Fibroblast of skin of right biceps (primary cell): ENCODE data around the gene CKB.

Source experiments
- DNase-seq: peaks from one replicate; pipeline ENCODE4 v3.0.0-alpha.2; 2013

The CKB gene

DNA sequence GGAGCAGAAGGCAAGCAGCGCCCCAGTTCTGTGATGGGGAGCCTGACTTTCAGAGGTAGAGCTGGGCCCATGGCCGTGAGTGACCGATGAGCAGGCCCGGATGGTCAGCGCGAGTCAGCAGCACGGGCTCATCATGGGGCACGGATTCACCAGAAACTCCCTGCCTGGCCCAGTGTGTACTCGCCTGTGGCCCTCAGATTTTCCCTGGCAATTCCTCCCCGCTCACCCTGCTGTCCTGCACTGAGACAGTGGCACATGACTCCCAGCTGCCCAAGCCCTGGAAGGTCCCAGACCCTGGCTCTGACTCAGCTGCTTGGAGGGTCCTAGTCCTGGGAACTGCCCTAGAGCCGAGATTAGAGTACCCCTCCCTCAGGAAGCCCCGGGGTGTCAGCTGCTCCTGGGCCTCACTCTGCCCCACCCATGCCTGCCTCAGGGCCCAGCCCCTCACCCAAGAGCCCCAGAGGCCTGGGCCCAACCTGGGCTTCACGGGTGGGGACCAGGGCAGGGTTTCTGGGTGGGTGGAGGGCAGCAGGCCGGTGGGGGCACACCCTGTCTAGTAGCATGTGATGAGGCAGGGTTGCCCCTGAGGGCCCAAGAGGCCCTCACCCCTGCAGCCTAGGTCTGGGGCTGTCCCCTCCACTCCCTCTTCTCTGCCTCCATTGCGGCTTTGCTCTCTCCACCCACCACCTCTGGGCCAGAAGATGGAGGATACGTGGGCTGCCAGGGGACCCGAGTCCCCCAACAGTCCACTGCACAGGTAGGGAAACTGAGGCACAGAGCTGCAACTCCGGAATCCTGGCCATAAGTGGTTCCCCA is 14.8 kb upstream of the CKB start:
- DNase-seq: no peak

DNA sequence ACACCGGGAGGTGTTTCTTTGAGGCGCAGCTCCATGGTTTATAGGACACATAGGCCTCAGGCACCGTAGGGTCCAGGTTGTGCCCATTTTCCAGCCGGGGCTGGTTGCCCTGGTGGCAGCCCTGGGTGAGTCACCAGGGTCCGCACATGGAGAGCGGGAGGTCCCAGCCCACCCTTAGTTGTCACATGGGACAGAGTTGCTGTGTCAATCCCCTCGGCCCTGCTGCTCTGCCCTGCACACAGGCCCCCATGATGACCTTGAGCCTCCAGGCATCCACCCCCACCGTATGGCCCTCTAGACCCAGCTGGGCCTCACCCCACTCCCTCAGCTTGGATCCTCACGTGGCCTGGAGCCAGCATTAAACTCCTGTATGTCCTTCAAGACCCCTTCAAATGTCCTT is 14.1 kb upstream of the CKB start:
- no peak for DNase-seq

DNA sequence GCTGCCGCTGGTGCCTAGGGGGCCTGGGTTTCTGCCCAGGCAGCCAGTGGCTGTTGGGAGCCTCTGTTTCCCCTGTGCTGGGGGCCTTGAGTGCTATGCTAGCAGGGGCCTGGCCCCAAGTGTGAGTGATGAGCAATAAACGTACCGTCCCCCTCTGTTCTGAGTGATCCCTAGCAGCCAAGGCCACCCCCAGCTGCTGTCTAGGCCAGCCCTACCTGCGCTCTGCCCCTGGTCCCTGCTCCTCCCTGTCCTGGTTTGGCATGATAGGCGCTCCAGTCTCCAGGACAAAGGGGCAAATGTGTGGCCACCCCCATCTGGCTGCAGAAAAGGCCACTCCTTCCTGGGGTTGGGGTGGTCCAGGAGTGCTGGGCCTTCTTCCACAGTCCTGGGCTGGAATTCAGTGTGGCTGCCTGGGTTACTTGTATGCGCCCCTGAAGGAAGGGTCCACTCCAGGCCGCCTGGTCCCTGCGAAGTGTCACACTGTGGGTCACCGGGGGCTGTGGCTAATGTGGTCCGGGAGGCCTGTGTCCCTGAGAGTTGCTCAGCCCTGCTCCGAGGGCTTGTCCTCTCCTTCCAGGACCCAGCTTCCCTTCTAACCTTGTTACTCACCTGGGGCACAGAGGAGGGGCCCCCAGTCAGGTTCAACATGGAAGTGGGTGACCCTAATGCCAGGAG is 13.4 kb upstream of the CKB start:
- no peak for DNase-seq

DNA sequence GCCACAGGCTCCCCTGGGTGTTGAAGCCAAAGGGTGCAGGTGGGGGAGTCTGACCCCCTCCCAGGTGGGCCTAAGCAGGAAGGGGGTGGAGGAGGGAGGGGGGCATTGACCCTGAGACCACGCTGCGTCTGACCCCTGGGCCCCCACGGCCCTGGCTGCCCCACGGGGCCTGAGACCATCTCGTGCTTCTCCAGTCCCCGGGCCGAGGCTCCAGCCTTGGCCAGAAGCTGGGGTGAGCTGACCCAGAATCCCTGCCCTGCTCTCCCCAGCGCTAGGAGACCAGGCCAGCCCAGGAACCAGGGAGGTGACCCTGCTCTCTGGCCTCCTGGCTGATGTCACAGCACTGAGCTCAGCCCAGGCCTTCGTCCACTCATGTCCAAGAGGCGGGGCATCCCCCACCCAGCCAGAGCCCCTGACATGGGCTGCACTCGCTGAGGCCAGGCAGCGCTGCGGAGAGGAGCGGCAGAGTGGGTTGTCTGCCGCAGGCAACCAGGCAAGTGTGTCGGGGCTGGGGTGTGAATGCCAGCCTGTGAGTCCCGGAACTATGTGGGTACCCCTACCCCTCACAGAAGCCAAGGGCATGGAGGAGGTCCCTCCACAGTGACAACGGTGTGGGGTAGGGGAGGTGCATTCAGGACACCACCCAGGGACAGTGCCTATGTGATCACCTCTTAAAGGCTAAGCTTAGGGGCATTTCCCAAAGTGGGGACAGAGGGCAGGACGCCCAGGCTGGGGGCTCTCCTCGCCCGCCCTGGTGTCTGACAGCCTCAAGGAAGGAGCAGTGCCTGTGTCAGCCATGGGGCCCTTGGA is 12.7 kb upstream of the CKB start:
- no peak for DNase-seq

DNA sequence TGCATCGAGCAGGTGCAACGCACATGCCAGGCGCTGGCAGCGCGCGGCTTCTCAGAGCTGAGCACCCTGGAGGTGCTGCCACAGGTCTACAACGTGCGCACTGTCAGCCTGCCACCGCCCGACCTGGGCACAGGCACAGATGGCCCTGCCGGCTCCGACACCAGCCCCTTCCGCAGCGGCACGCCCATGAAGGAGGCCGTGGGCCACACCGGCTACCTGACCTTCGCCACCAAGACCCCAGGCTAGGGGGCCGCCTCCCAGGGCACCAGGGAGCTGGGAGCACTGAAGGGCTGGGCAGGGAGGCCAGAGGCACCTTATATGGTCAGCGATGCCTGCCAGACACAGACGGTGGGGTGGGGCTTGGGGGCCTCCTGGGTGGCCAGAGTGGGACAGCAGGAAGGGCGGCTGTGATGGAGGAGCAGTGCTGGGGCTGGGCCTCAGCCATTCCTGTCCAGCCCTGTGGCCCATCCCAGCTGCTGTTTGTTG is 12.0 kb upstream of the CKB start:
- no peak for DNase-seq

DNA sequence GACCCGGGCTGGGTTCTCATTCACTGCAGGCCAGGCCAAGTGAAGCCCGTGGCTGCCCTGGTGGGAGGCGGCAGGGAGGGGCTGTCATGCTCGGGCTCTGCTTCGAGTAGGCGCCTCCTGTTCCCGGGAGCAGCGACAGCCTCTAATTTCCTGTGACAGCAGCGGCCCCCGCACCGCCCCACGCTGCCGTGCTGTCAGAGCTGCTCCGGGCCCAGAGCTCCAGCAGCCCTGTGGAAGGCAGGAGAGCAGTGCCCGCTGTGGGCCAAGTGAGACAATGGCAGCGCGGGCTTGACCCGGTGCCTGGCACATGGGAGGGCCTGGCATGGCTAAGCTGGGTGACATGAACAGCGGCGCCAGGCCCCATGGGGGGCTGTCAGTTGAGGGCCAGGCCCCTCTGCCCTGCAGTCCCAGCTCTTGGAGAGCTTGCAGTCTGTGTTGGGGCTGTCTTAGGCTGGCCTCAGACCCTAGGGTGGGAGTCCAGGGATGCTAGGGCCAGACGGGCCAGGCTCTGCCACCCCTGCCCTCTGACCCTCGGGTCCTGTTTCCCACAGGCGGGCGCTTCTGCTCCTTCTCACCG is 11.5 kb upstream of the CKB start:
- DNase-seq: no peak

DNA sequence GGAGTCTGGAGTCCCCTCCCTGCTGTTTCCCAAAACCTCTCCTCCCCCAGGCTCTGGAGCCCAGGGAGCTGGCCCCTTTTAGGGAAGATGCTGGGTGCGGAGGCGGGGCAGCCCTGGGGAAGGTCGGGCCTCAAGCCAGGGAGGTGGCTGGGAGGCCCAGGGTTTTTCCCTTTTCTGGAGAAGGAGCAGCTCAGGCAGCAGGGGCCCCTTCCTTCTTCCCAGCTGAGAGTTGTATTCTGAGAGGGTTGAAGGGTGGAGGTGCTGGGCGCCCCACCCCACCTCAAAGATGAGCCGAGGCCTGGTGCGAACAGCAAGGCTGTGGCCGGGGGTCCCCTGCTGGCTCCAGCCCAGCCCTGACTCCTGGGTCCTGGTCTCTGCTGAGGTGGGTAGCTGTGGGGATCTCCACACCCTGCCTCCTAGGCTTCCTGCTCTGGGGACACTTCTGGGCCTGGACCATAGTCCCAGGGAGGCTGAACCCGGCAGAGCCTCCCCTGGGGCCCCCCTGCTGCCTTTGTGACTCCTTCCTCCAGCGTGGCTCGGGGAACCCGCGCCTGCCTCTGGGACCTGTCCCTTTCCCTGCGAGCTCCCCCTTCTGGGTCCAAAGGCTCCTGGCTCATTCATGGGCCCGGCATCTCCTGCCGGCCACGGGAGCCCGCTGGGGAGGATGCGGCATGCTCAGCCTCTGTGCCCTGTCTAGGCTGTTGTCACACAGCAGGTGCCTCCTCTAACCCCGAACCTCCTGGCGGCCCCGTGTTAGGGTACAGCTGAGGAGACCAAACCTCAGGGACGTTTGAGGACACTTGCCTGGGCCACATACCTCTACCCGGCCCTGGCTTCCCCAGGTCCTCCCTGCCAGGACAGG is 10.7 kb upstream of the CKB start:
- no peak for DNase-seq

DNA sequence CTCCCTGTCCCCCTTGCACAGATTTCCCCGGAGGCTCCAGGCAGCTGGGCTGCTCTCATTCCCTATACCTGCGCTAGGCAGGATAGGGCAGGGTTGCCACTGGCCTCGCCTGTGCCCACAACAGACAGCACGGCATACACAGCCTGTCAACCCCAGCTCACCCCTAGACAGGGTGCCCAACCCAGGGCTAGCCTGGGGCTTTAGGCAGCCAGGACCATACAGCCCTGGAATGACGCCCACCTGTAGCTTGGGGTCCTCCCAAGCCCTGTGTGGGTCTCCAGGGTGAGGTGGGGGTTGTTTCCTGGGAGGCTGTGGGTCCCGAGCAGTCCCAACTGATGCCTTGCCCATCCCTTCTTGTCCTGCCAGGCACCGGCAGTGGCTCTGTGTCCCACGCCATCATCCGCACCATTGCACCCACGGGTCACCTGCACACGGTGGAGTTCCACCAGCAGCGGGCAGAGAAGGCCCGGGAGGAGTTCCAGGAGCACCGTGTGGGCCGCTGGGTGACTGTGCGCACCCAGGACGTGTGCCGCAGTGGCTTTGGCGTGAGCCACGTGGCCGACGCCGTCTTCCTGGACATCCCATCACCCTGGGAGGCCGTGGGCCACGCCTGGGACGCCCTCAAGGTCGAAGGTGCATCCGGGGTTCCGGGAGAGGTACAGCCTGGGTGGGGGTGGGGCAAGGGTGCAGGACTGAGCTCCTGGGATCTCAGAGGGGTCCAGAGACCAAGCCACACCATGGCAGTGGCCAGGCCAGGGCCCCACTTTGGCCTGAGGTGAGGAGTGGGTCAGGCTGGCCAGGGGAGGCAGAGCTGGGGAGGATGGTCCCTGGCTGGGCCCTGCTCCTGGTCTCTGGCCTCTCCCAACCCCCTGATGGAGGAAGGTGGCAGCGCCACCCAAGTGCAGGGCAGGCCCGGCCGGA is 9.8 kb upstream of the CKB start:
- no peak for DNase-seq

DNA sequence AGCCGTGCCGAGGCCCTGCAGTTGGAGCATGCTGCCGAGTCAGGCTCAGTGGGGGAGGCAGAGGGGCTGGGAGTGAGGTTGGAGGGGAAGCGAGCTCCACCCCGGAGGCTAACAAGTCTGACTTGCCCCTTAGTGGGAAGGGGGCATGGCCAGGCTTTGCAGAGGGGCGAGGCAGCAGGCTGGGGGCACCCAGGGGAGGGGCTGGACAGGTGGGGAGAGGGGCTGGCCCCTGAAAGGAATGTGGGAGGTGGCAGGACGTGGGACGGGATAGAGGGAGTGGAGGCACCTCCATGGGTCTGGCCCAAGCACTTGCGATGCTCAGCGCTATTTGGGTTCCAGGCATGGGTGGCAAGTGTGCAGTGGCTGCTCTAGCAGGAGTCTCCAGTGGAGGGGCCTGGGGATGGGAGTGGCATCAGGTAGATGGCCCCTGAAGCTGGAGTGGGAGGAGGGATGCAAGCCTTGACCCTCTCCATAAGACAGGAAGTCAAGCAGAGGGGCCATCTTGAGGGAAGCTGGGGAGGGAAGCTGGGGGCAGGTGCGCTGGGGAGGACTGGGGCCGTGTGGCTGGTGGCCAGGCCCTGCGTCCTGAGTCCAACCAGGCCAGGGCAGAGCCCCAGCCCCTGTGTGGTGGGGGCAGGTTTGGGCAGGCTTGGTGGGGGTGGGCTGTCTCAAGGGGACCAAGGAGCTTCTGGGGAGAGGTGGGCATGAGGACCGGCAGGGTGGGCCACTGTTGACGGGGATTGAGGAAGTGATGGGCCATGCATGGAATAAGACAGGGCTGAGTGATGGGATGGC is 9.0 kb upstream of the CKB start:
- no peak for DNase-seq

DNA sequence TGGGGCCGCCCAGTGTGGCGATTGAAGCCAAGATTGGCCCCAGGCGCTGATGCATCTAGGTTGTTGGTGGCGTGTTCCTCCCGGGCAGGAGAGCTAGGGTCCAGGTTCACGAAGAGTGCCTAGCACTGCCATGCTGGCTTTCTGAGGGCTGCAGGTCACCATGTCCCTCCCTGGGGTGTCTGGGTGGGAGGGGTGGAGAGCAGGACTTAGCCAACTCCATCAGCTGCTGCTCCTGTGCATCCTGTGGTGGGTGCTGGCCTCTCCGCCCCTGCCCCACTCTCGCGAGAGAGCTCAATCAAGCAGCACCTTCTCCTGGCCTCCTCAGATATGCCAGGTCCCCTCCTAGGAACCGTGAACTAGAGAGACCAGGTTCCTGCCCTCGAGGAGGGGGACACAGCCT is 8.2 kb upstream of the CKB start:
- no peak for DNase-seq

DNA sequence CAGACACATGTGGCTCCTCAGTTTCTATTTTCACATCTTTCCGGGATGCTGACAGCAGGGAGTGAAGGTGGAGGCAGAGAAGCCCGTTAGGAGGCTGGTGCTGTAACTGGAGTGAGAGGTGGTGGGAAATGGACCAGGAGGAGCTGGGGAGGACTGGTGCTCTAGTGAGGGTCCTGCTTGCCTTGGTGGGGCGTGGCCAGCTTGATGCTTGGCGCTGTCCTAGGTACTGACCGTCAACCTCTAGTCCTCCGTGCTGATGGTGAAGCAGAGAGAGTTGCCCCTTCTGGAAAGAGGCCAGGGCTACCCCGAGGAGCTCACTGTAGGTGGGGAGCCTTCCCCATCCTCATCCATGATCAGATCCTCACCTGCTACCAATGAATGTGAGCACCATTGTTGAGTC is 7.8 kb upstream of the CKB start:
- no peak for DNase-seq

DNA sequence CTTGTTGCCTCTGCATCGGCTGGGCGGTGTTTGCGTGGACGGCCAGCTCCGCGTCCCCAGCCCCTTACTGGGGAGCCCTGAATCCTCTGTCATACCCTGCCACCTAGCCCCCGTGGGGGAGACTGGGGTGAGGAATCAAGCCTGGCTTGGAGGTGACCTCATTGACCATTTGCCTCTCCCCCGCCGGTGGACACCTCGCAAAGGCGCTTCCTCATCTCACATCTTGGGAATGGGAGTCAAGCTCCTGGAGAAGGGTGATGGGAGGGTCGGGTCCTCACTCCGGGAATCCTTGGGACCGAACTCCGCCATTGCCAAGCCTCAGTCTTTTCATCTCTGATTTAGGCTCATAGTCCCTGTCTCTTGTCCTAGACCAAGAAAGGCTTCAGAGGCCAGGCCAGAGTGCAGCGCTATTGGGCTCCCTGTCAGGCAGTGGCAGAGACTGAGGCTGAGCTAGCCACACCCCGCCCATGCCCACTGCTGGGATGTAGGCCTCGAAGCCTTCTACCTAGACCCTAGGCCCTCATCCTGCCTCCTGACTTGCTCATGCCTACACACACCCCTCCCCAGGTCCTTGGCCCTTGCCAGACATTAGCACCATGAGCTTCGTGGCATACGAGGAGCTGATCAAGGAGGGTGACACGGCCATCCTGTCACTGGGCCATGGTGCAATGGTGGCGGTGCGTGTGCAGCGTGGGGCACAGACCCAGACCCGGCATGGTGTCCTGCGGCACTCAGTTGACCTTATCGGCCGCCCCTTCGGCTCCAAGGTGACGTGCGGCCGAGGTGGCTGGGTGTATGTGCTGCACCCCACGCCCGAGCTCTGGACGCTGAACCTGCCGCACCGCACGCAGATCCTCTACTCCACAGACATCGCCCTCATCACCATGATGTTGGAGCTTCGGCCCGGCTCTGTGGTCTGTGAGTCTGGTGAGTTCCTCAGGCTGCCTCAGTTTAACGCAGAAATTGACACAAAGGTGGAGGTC is 7.0 kb upstream of the CKB start:
- DNase-seq: no peak

DNA sequence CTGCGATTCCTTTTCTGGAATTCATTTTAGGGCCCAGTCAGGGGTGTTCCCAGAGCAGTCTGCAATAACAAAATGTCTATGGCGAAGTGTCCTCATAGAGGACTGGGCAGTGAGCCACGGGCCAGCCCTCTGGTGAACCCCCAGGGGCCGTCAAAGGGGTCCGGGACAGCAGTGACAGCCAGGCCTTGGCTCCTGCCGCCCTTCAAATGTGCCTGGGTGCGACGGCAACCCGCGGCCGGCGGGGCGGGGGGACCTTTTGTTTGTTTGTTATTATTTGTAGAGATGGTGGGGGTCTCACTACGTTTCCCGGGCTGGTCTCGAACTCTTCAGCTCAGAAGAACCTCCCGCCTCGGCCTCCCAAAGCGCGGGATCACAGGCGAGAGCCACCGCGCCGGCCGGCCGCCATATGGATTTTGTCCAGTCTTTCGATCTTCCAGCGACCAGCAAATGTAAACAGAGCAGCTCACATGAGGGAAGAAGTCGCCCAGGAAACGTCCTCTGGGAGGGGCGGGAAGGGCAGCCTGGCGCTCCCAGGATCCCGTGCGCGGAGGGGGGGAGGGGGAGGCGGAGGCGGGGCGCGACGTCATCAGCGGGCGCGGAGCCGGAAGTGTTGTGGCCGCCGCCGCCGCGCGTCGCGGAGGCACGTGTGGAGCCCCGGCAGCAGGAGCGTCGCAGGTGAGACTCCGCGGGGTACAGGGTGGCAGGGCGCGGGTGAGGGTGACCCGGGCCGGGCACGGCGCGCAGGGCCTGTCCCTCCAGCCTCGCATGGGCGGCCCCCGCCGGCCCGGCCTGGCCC is 6.2 kb upstream of the CKB start, which contains the start of gene TRMT61A:
Gene TRMT61A, plus strand, starts transcription at position 610 of the 796 bp plus-strand sequence. CDS start 783 bp downstream, outside the sequence.
- peak; percentile 89 for DNase-seq

DNA sequence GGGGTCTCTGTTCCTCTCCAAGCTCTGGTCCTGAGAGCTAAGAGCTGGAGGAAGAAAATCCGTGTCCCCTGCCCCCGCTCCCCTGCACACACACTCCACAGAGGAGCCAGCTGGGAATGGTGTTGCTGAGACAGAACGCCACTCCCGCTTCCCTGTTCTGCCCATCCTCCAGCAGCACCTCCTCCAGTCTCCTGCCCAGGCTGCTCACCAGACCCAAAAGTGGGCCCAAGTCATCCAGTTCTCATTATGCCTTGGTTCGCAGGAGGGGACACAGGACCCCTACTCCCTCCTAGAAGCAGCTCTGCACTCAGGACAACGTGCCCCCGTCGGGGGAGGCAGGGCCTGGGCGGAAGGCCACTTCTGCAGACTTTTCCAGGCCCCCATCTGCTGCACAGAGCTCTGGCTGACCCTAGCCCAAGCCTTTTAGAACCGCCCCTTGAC is 5.5 kb upstream of the CKB start:
- peak; percentile 38 for DNase-seq

DNA sequence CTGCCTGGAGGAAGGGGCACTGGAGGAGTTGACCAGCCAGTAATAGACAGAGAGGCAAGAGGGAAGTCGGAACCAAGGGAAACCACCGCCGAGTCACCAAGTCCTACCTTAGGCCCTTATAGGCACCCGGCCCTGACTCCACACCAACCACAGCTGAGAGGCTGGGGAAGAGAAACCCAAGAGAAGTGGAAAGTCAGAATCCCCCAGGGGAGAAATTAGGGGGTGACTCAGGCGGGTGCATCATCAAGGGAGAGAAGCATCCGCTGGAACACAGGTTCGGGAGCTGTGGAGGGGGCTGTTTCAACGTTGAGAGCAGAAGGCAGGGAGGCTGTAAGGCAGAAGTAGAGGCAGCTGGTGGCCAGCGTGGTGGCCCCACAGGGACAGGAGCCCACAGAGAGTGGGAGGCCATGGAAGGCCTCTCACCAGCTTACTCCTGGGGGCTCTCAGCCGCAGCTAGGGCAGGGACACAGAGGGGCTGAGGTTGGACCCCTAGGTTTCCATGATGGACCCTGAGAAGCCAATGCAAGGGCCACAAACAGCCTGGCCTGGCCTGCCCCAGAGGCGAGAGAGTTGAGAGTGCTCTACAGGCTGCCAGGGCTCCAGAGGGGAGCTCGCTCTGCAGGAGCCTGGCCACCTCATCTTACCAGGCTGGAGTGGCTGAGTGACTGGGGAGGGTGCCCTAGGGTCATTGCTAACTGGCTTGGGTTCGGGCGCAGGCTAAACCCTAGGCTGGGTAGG is 4.9 kb upstream of the CKB start:
- DNase-seq: peak; percentile 83

DNA sequence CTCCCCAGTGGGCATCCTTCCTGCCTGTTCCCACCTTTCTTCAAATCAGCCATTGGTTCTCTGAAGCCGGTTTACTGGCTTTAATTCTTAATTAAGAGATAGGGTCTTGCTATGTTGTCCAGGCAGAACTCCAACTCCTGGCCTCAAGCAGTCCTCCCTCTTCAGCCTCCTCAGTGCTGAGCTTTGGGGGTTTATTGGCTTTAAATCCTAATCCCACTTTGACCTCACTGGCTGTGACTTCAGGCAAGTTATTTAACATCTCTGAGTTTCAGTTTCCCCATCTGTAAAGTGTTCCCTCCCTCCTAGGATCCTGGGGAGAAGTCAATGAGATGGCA is 4.3 kb upstream of the CKB start:
- no peak for DNase-seq

DNA sequence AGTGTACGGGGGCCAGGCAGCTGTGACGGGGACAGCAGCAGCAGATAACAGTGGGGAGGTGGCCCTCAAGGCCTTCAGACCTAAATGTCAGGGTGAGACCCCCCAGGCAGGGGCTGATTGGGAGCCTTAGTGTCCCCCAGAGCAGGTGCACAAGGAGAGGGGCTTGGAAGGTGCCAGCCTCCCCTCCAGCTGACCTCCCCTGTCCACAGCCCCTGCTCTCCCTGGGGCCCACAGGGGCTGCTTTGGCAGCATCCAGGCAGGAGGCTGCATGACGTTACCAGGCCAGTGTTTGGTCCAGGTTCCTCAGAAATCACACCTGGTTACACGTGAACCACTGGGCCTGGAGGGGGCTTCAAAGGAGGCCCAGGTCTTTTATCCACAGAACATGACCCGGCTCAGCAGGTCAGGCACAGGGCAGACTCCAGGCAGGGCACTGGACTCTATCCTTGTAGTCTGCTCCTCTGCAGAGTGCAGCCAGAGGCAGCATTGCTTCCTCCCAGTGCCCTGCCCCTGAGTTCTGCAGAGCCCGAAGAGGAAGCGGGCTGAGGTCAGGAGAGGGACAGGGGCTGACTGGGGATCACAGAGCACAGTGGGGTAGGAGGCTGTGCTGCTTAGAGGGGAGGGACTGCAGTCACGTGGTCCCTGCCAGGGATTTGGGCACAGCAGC is 3.8 kb upstream of the CKB start:
- DNase-seq: no peak
